HG02642 (cell line): Measurements from ENCODE around the gene PTS.

ENCODE experiments used
- ATAC-seq: cut with Tn5 transposase; IDR thresholded peaks from one replicate; pipeline ENCODE4 v1.9.1; 2021; ENCODE audit warnings: mild to moderate bottlenecking; ENCODE audit not compliant: unreplicated experiment, poor library complexity

The PTS gene

DNA sequence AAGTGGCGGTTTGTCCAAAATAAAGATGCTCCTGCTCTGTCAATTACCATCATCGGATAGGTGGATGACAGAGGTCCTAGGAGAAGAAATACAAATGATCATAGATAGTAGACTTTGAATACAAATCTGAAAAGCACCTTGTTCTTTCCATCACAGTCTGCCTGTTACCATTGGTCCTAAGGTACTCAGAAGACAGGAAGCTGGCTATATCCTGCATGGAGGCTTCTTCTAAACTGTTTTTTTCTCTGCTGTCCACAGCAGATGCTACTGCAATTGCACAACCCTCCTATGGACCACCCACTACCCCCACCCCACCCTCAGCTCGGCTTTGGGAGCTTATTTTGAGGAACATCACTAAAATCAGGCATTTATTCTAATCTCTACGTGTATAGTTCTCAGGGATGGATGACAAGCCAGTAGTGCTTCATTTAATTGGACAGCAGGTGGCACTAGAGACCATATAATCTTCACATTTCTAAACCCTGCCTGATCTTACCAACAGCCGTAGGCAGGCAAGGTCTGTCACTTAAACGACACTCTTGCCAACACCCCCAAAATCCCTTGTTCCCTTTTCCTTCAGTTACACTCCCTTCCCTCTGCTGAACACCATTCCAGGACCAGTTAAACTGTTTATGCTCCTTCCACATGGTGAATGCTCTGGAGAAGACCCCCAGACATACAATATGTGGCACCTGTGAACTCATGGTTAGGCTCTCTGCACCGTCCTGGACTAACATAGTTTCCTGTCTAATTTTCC lies 6.6 kb upstream of the PTS start:
- peak; percentile 91 for ATAC-seq

GRCh38 chr11:112221274-112221835 lies 4.9 kb upstream of the PTS start:
- no peak for ATAC-seq

DNA sequence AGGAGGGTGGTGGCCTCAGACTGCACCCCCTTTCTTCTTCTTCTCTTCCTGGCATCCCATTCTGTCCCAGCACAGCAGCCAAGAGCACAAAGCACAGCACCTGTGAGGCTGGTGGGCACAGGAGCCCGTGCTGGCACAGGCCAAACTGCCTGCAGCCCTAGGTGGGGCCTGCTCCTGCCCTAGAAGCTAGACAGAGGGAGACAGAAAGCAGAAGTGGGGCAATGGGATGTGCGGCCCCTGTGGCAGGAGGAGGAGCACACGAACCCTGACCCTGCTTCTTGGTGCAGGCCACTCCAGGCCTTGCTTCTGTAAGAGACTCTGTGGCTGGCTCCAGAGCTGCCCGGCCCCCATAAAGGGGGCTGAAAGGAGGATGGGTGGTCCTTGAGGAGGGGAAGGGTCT lies 3.9 kb upstream of the PTS start:
- no peak for ATAC-seq

GRCh38 chr11:112223121-112223520 lies 3.1 kb upstream of the PTS start:
- ATAC-seq = no peak

- no peak for ATAC-seq
These were observed 2.3 kb upstream of the PTS start for GRCh38 chr11:112223754-112224532.

DNA sequence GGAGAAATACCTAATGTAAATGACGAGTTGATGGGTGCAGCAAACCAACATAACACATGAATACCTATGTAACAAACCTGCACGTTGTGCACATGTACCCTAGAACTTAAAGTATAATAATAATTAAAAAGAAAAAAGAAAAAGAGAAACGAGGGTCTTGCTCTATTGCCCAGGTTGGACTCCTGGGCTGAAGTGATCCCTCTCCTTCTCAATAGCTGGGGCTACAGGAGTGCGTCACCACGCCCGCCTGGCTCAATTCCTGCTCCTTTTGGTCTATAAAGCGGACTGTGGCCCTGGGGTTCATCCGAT lies 521 bp upstream of the PTS start:
- no peak for ATAC-seq

DNA sequence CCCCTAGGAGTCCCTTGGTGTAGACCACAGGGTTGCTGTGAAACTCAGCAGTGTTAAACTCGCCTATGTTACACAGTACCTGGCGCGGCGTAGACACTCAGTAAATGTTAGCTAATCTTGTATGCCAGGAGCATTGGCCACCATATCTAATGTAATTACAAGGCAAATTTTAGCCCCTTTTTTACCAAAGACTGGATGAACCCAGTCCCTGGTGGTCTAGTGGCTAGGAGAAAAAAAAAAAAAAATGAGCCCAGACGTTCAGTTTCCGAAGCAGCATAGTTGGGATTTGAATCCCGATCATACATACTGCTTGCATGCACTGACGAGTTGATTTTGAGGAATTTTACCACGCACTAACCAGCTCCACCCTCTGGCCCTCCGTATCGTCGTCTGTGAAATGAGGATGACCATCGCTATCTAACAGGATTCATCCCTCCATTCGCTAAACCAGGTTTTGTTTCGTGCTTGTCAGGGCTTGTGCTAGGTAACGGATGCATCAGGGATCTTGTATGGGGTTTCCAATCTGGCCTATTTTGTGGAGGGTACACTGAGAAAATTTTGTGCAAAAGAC lies 688 bp downstream of the PTS start:
- peak; percentile 52 for ATAC-seq

- no peak for ATAC-seq
These were observed 1.2 kb downstream of the PTS start for GRCh38 chr11:112227471-112227870.

DNA sequence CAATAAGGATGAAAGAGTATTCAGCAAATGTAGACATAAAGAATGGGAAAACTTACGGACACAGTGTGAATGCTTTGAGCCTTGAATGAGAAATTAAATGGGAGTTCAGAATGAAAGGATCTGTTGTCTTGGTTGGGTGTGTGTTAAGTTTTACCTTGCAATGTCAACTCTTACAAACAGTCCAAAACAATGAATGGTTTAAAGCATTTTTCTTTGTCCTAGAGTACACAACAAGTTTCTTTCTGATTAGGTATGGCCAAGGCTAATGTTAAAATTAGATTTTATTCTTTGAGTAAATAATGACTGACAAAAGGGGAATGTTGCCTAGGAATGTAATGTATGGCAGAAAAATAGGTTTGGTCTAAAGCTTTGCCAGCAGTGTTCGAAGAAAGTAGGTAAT lies 2.5 kb downstream of the PTS start:
- no peak for ATAC-seq

DNA sequence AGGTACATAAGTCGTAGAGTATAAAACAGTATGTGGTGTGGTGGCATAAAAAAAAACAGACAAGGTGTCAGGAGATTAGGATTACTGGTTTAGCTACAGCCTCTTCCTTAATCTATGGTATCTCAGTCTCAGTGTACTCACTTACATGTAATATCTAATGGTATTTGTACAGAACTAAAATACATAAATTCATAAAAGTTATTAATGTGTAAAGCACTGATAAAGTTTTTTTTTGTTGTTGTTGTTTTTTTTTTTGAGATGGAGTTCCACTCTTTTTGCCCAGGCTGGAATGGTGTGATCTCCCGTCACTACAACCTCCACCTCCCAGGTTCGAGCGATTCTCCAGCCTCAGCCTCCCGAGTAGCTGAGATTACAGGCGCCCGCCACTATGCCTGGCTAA lies 2.9 kb downstream of the PTS start:
- no peak for ATAC-seq

DNA sequence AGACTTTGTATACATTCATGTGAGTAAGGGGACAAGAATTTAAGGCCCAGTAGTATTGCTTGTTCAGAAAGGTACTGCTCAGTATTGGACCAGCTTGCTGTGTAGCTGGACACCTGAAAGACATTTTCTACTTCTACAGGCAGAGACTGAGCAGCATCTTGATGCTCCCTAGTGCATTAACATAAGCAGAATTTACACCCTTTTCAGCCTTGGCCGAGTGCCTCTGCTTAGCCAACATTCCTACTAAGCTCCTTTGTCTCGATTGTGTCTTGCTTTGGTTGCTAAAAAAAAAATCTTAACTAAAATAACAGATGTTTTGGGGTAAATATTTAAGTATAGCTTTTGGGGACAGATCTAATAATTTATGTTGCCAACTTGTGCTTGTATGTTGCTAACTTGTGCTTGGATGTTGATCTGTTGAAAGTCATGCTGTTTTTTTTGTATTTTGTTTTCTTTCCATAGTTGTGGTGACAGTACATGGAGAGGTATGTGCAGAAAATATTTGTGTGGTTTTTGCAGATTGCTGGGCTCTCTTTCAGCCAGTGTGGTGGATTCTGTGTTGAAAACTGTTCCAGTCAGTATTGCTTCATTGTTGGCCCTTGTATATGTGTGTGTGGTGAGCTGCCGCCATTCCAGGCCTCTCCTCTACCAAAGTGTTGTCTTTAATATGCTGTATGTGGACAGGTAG lies 3.7 kb downstream of the PTS start:
- no peak for ATAC-seq

DNA sequence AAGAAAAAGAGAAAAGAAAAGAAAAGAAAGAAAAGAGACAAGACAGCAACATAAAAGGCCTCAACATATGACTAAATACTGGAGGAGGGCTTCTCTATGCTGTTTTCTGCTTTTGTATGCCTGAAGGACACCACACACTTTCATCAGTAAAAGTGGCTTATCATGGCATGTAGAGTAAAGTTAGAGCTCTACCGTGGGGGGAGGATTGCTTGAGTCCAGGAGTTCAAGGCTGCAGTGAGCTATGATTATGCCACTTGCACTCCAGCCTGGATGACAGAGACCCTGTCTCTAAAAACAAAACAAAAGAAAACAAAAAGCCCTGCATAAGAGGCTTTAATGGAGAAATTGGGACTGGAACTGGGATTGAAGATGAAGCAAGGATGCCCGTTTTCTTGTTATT lies 5.7 kb downstream of the PTS start:
- no peak for ATAC-seq

GRCh38 chr11:112235750-112236390 lies 9.6 kb downstream of the PTS start:
- ATAC-seq = peak; percentile 52

DNA sequence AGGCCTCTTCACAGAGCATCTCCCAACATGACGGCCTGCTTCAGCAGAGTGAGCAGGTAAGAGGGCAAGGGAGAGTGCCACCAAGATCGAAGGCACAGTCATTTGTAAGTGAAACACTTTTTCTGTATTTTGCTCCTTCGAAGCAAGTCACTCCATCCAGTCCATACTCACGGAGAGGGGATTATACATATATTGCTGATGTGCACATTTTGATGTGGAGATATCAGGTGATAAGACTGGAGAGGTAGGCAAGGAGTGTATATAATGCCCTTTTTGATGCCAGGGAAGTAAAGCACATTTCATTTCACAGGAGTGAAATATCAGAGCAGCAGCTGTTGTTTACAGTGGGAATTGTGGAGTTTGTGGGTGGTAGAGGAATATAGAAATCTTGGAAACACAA lies 11.2 kb downstream of the PTS start:
- ATAC-seq = no peak

DNA sequence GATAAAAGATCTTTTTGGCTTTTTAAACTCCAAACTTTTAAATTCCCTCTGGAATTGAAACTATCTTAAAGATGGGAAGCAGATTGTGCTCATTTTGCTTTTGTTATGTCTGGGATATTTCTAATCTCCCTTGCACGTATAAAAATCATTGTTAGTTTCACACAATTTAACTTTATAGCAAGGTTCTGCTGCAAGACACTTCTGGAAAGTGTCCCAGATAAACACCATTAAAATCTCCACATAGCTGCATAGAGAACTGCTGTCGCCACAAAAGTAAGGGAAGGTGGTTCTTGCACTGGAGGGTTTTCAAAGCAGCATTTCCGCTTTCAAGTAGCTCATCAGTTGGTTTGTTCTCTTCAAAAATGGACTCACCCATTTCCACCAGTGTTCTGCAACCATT lies 11.8 kb downstream of the PTS start:
- no peak for ATAC-seq

GRCh38 chr11:112241486-112241885 lies 15.3 kb downstream of the PTS start:
- ATAC-seq = no peak

- no peak for ATAC-seq
These were observed 21.0 kb downstream of the PTS start for GRCh38 chr11:112247201-112247600.

DNA sequence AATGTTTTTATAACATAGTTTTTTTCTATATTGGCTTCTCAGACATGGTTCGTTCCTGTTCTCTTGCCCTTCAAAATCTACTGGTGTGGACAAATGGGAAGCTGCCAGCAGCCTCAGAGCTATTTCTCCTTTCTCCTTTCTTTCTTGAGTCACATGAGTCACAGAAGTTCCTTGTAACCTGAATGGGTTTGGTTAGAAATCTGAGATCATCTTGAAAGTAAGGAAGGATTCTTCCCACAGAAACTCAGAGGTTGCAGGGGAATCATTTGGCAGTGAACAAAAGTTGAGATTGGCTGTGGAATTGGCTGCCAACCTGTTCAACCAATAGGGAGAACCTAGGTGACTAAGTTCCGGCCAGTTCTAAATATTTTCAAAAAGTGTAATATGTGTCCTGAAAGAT lies 22.0 kb downstream of the PTS start:
- ATAC-seq = no peak

DNA sequence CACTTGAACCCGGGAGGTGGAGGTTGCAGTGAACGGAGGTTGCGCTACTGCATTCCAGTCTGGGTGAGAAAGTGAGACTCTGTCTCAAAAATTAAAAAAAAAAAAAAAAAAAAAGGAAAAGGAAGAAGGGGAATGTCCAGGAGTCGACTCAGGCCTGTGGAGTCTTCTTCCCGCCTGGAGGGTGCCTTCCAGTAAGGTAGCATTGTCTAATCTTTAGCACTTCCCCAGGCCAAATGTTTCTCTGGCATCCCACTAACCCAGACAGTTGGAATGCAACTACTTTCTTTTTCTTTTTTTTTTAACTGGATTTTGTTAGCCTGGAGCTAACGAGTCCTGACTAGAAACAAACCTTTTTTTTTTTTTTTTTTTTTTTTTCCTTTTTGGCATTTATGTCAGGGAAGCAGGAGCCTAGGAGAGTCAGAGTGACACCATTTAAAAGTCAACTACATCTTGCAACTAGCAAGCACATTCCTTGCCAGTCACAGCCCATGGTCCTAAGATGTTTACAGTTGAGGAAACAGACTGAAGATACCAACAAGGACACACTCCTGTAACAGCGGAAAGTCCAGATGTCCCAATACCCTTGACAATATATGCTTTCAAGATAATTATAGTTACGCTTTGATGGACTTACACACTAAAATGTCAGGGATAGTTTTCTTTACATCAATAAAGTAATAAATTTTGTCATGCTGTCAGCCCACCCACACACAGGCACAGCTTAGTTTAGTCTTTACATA lies 23.8 kb downstream of the PTS start:
- ATAC-seq = no peak
